ENCODE measurements around the gene MAPRE3. TPM values are rescaled to one million over a fixed set of nuclear protein-coding genes. Genes with fewer than 3 reads are reported as not detected.
"Not testable (repeated sequence)": the region's sequence is repeated elsewhere in the genome, so short reads cannot be mapped to it uniquely, and the experiment has no call there.

Gene MAPRE3
- total RNA-seq (2022) (4.9 and 5.7 TPM in 2 replicates), Bru-seq, nascent RNA (percentile 45 among the genes with signal in this experiment), BruChase-seq, experiment 1, labeled RNA remaining after a 2-hour chase (percentile 47 among the genes with signal in this experiment), BruChase-seq, experiment 2, labeled RNA remaining after a 6-hour chase (percentile 44 among the genes with signal in this experiment)
- long read RNA-seq, partial matches to known transcripts: 0 of 3 reads
- long read RNA-seq, other reads (novel, unspliced or antisense): 1 of 3 reads

DNA sequence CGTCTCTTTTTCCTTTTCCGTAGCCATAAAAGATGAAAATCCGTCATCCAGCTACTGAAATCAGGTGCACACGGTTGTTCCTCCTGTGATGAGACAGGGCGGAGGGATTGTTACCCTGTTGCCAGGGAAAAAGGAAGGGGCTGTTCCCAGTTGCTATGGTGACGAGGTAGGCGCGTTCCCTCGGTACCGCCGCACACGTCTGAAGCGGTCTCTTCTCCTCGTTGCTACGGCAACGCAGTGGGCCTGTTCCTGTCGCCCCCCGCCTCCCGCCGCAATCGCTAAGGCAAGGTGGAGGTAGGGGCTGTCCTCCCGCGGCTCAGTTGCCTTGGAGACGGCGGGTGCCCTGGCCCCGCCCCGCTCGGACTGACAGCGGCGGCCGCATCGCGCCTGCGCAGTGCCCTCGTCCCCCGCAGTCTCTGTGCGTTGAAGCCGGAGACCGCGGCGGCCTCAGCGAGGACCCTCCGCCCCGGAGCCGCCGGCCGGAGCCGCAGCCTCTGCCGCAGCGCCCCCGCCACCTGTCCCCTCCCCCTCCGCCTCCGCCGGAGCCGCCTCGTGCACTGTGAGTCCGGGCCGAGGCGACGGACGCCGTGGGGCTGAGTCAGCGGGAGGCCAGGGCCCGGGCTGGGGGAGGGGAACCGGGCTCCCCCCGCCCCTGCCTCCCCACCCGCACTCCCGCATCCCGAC, at the start of gene MAPRE3:
Gene MAPRE3 (plus strand): TSS at position 394 of the 684 bp plus-strand sequence. CDS start 51,582 bp downstream, outside the sequence.
- Histone ChIP-seq H3K36me3 (ENCODE audit: control insufficient read depth, insufficient read depth, low read length) (no peaks in the 10 kb centered on the region), H3K4me1 (0 out of 2 replicates have a peak, but pooled peaks cover 3% of the 10 kb centered on the region), H3K4me3 (ENCODE audit: low read depth, low read length) (peak within 1 kb of the TSS; percentile 94), H3K9me3 (no peaks in the 10 kb centered on the region), H3K27me3 (replicated peaks; ENCODE audit: control insufficient read depth, insufficient read depth, low read length) (peaks cover 1% of the 10 kb centered on the region; the same call in 1 of the 2 replicates)
- H3K9me3 Mint-ChIP-seq (ENCODE audit: unreplicated experiment): no peaks in the 10 kb centered on the region
- ChIA-PET POLR2A (interaction anchor here (0.5 kb wide), 1 partner anchor 1091 kb away, joined by 3 read pairs; no protein-coding TSS in a partner anchor), CTCF (interaction anchor here (0.6 to 1.1 kb wide), 4 partner anchors 8 to 218 kb away, joined by 3 to 4 read pairs (median 3); no protein-coding TSS in a partner anchor)
- H3K4me1 Mint-ChIP-seq (ENCODE audit: low read depth, unreplicated experiment): peaks cover 13% of the 10 kb centered on the region
- H3K36me3 Mint-ChIP-seq (ENCODE audit: insufficient read depth, unreplicated experiment): no peaks in the 10 kb centered on the region
- no peak for TF ChIP-seq CTCF (IDR thresholded peaks at IDR 0.05; ENCODE audit: insufficient read depth in 1 of 2, low read depth in 1 of 2, low read length in 1 of 2, severe bottlenecking in 1 of 2, unreplicated experiment in 1 of 2)
- no TSS peak for BruUV-seq (replicated peaks)
- peak within 1 kb of the TSS; percentile 68 for H3K27ac Mint-ChIP-seq (ENCODE audit: unreplicated experiment)
- peak; percentile 82 to 91 for DNase-seq
- H3K4me3 Mint-ChIP-seq (ENCODE audit: unreplicated experiment): peak within 1 kb of the TSS; percentile 63
- peaks cover 12% of the 10 kb centered on the region for H3K27me3 Mint-ChIP-seq (ENCODE audit: insufficient read depth, unreplicated experiment)
- intact Hi-C loops (cut with micrococcal nuclease; ENCODE audit: unreplicated experiment): loop anchor here (2.0 kb wide), 1 partner anchor 40 kb away; no protein-coding TSS in a partner anchor

GRCh38 chr2:26921323-26921722, 49.1 kb upstream of the MAPRE3 start:
- Histone ChIP-seq H3K4me1 (peaks cover 20% of the 10 kb centered on the region), H3K9me3 (no peaks in the 10 kb centered on the region), H3K27me3 (replicated peaks; ENCODE audit: control insufficient read depth, insufficient read depth, low read length) (no peaks in the 10 kb centered on the region), H3K36me3 (ENCODE audit: control insufficient read depth, insufficient read depth, low read length) (no peaks in the 10 kb centered on the region), H3K4me3 (ENCODE audit: low read depth, low read length) (no peak overlapping the region)
- no peak for TF ChIP-seq CTCF (IDR thresholded peaks at IDR 0.05; ENCODE audit: insufficient read depth in 1 of 2, low read depth in 1 of 2, low read length in 1 of 2, severe bottlenecking in 1 of 2, unreplicated experiment in 1 of 2)
- peaks cover 22% of the 10 kb centered on the region for H3K4me1 Mint-ChIP-seq (ENCODE audit: low read depth, unreplicated experiment)
- no peak overlapping the region for H3K27ac Mint-ChIP-seq (ENCODE audit: unreplicated experiment)
- ChIA-PET CTCF (interaction anchor here (0.6 to 2.2 kb wide), 2 partner anchors 75 to 1559 kb away, joined by 3 to 61 read pairs; no protein-coding TSS in a partner anchor), POLR2A (no interaction called here)
- no peaks in the 10 kb centered on the region for H3K27me3 Mint-ChIP-seq (ENCODE audit: insufficient read depth, unreplicated experiment)
- intact Hi-C loops (cut with micrococcal nuclease; ENCODE audit: unreplicated experiment): no loop called here
- no peak overlapping the region for H3K4me3 Mint-ChIP-seq (ENCODE audit: unreplicated experiment)
- H3K9me3 Mint-ChIP-seq (ENCODE audit: unreplicated experiment): no peaks in the 10 kb centered on the region
- no TSS peak for BruUV-seq (replicated peaks)
- DNase-seq: no peak
- H3K36me3 Mint-ChIP-seq (ENCODE audit: insufficient read depth, unreplicated experiment): no peaks in the 10 kb centered on the region

DNA sequence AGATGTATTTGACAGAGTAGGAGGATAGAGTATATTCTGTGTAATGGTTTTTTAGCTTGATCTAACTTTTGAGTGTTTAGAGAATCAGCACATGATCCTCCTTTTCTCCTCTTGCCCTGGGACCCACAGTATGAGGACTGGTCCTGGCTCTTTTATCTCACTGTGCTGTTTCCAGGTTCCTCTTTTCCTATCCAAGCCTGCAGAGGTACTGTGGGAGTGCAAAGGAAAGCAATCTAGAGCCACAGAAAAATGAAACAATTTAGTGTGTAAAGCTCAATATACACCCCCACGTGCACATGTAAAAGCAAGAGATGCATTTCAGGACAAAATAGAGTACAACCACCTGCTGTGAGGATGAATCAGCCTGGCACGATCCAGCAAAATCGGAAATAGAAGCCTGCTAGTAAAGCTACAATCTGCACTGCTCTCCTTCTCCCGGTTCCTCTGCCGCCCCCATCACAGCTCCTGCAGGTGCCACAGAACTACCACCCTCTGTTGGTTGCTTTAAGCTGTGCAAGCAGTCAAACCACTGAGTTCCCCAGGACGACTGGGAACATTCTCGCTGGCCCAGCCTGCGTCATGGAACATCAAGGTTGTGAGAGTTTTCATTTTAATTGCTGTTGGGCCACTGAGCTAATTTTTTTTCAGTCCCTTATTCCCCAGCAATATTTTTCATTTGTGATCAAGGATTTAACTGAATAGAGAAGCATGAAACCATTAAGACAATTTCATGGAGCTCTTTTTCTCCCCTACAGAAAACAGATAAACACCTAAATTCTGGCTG, 47.8 kb upstream of the MAPRE3 start:
- Histone ChIP-seq H3K27me3 (replicated peaks; ENCODE audit: control insufficient read depth, insufficient read depth, low read length) (no peaks in the 10 kb centered on the region), H3K4me1 (peaks cover 22% of the 10 kb centered on the region), H3K9me3 (no peaks in the 10 kb centered on the region), H3K36me3 (ENCODE audit: control insufficient read depth, insufficient read depth, low read length) (no peaks in the 10 kb centered on the region), H3K4me3 (ENCODE audit: low read depth, low read length) (no peak overlapping the region)
- Mint-ChIP-seq H3K4me3 (ENCODE audit: unreplicated experiment) (no peak overlapping the region), H3K9me3 (ENCODE audit: unreplicated experiment) (no peaks in the 10 kb centered on the region), H3K36me3 (ENCODE audit: insufficient read depth, unreplicated experiment) (no peaks in the 10 kb centered on the region), H3K4me1 (ENCODE audit: low read depth, unreplicated experiment) (peaks cover 25% of the 10 kb centered on the region), H3K27me3 (ENCODE audit: insufficient read depth, unreplicated experiment) (no peaks in the 10 kb centered on the region), H3K27ac (ENCODE audit: unreplicated experiment) (no peak overlapping the region)
- peak; percentile 63 to 66 for DNase-seq
- ChIA-PET POLR2A (no interaction called here), CTCF (interaction anchor here (0.5 to 2.2 kb wide), 14 partner anchors 10 to 950 kb away, joined by 3 to 61 read pairs (median 4); no protein-coding TSS in a partner anchor)
- BruUV-seq (replicated peaks): no TSS peak
- peak; percentile 68 to 85 for TF ChIP-seq CTCF (IDR thresholded peaks at IDR 0.05; ENCODE audit: insufficient read depth in 1 of 2, low read depth in 1 of 2, low read length in 1 of 2, severe bottlenecking in 1 of 2, unreplicated experiment in 1 of 2)
- intact Hi-C loops (cut with micrococcal nuclease; ENCODE audit: unreplicated experiment): loop anchor here (1.0 kb wide), 2 partner anchors 20 to 76 kb away; no protein-coding TSS in a partner anchor

- peaks cover 25% of the 10 kb centered on the region for H3K4me1 Mint-ChIP-seq (ENCODE audit: low read depth, unreplicated experiment)
- intact Hi-C loops (cut with micrococcal nuclease; ENCODE audit: unreplicated experiment); H3K27me3 ChIP-seq (replicated peaks; ENCODE audit: control insufficient read depth, insufficient read depth, low read length); BruUV-seq (replicated peaks); H3K27ac Mint-ChIP-seq (ENCODE audit: unreplicated experiment); H3K9me3 ChIP-seq; H3K36me3 ChIP-seq (ENCODE audit: control insufficient read depth, insufficient read depth, low read length); H3K4me3 ChIP-seq (ENCODE audit: low read depth, low read length); POLR2A ChIA-PET; H3K36me3 Mint-ChIP-seq (ENCODE audit: insufficient read depth, unreplicated experiment); H3K4me3 Mint-ChIP-seq (ENCODE audit: unreplicated experiment); DNase-seq; H3K9me3 Mint-ChIP-seq (ENCODE audit: unreplicated experiment); H3K27me3 Mint-ChIP-seq (ENCODE audit: insufficient read depth, unreplicated experiment): not testable (repeated sequence)
- peaks cover 22% of the 10 kb centered on the region for H3K4me1 ChIP-seq
- CTCF ChIA-PET: interaction anchor here (0.6 to 2.2 kb wide), 9 partner anchors 9 to 950 kb away, joined by 3 to 61 read pairs (median 4); no protein-coding TSS in a partner anchor
These were observed 47.3 kb upstream of the MAPRE3 start for GRCh38 chr2:26923189-26923466.

Data from Caco-2 (cell line).